ENCODE data around the gene CPE.

- no peak for TF ChIP-seq CTCF (IDR thresholded peaks at IDR 0.05; ENCODE audit: insufficient read depth, low read length)
- TF ChIP-seq POLR2AphosphoS5 (IDR thresholded peaks at IDR 0.05; ENCODE audit: low read depth): no peak
Measured at GRCh38 chr4:165336743-165337142, 42.1 kb upstream of the CPE start.

Measured in HL-60 (cell line).